Activated T-helper 1 cell treated with anti-CD3 and anti-CD28 coated beads, Interleukin-12 subunit alpha, Interleukin-12 subunit beta, Interleukin-2, Interleukin-4 antibody, amounts not matched to agents 30 ng/mL and 10 ng/mL and 1 ng/mL, durations not matched to agents 14 hours and 24 hours and 36 hours (primary cell): ENCODE data around the gene HLA-DPA1. TPM values are rescaled to one million over a fixed set of nuclear protein-coding genes. Genes with fewer than 3 reads are reported as not detected.

ENCODE experiments used
- DNase-seq: peaks from one replicate; pipeline ENCODE4 v3.0.0; 2021; ENCODE audit warnings: low spot score
- H3K27ac Mint-ChIP-seq: one replicate; pipeline ENCODE4 v1.8.0; 2021; ENCODE audit warnings: mild to moderate bottlenecking, mixed read lengths
- H3K27me3 Mint-ChIP-seq: one replicate; pipeline ENCODE4 v1.8.0; 2022; ENCODE audit warnings: mild to moderate bottlenecking, moderate library complexity, mixed read lengths; ENCODE audit not compliant: insufficient read depth
- H3K36me3 Mint-ChIP-seq: one replicate; pipeline ENCODE4 v1.8.0; 2021; ENCODE audit warnings: low read depth, mixed read lengths
- H3K4me1 Mint-ChIP-seq: one replicate; pipeline ENCODE4 v1.8.0; 2021; ENCODE audit warnings: low read depth, mixed read lengths
- H3K4me3 Mint-ChIP-seq: one replicate; pipeline ENCODE4 v1.8.0; 2021; ENCODE audit warnings: mild to moderate bottlenecking, moderate library complexity, mixed read lengths
- H3K9me3 Mint-ChIP-seq: one replicate; pipeline ENCODE4 v1.8.0; 2021; ENCODE audit warnings: mixed read lengths
- intact Hi-C: fragments of 100-400 bp; cut with micrococcal nuclease; formaldehyde crosslinking; loops from one replicate; pipeline ENCODE4 v1.15.1; 2024
- total RNA-seq: library from RNA; stranded (reverse); gene quantifications from 2 replicates; pipeline ENCODE4 v1.2.3, GENCODE V29; 2022

The HLA-DPA1 gene
- total RNA-seq, 1 donor from 2014 or later: 61.0 TPM

DNA sequence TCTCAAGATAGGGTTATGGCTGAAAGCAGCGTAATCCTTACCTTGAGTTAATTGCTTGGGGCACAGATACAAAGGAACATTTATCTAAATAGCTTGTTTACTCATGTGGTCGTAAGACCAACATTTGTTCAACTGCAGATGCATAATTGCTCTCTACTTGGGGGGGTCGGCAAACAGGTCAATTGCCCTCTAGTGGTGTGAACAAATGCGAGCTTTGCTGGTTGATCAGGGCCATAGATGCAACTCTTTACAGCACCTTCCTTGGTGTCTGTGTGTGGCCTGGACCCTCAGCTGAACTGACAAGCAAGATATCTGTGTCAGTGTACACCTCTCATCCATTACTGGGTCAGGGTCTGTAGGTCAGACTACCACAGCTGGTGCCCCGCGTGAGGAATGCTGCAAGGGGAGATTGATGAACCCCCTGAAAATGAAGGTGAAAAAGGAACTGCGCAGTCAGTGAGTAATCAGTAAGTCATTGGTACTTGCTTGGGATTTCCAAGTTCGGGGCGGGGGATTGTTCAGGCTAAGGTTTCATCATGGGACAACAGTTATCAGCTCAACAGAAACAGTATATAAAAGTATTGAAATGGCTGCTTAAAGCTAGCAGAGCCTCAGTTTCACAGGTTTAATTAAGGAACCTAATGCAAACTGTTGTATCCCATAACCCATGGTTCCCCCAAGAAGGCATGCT lies 24.0 kb downstream of the HLA-DPA1 start:
- no peaks in the 10 kb centered on the region for H3K36me3 Mint-ChIP-seq
- H3K4me1 Mint-ChIP-seq: no peaks in the 10 kb centered on the region
- peaks cover 44% of the 10 kb centered on the region for H3K27me3 Mint-ChIP-seq
- intact Hi-C loops: no loop called here
- peaks cover 3% of the 10 kb centered on the region for H3K9me3 Mint-ChIP-seq
- H3K27ac Mint-ChIP-seq: no peak overlapping the region
- no peak overlapping the region for H3K4me3 Mint-ChIP-seq
- DNase-seq: no peak

DNA sequence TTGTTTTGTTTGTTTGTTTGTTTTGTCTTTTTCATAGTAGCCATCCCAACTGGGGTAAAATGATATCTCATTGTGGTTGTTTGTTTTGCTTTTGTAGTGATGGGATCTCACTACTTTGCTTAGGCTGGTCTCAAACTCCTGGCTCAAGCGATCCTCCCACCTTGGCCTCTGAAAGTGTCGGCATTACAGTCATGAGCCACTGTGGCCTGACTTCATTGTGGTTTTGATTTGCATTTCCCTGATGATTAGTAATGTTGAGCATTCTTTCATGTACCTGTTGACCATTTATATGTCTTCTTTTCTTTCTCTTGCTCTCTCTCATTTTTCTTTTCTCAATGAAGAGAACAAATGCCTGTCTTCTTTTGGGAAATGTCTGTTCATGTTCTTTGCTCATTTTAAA lies 33.3 kb downstream of the HLA-DPA1 start:
- Mint-ChIP-seq H3K9me3 (peaks cover 7% of the 10 kb centered on the region), H3K4me3 (no peak overlapping the region), H3K4me1 (no peaks in the 10 kb centered on the region), H3K27ac (no peak overlapping the region), H3K27me3 (peaks cover 49% of the 10 kb centered on the region), H3K36me3 (no peaks in the 10 kb centered on the region)
- no peak for DNase-seq
- intact Hi-C loops: no loop called here

DNA sequence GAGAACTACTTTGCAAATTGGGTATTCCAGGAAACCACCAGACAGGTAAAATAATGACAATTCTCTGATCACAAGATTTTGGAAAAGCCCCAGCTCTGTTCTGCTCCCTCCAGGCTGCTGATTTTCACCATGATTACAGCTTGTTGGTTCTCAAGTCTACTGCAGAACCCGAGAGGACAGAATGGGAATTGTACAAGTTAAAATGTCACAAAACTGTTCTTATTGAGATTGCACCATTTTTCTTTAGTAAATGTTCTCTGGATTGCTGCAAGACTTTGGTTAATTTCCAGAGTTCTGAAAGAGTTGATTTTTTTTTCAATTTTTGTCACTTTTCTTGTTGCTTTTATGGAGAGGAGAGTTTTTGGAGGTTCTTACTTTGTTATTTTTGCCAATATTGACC lies 36.9 kb downstream of the HLA-DPA1 start:
- intact Hi-C loops: no loop called here
- peaks cover 2% of the 10 kb centered on the region for H3K36me3 Mint-ChIP-seq
- no peaks in the 10 kb centered on the region for H3K4me1 Mint-ChIP-seq
- H3K27me3 Mint-ChIP-seq: peaks cover 60% of the 10 kb centered on the region
- H3K4me3 Mint-ChIP-seq: no peak overlapping the region
- H3K27ac Mint-ChIP-seq: no peak overlapping the region
- no peak for DNase-seq
- peaks cover 12% of the 10 kb centered on the region for H3K9me3 Mint-ChIP-seq

DNA sequence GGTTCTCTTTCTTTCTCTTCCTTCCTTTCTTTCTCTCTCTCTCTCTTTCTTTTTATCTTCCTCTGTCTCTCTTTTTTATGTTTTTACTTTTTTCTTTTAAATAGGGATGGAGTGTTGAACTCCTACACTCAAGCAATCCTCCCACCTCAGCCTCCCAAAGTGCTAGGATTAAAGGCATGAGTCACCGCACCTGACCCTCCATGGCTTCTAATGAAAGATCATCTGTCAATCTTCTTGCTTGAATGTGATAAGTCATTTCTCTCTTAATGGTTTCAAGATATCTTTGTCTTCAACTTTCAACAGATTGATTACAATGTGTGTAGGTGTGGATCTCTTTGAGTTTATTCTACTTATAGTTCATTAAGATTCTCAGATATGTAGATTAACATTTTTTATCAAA lies 38.9 kb downstream of the HLA-DPA1 start:
- intact Hi-C loops: no loop called here

DNA sequence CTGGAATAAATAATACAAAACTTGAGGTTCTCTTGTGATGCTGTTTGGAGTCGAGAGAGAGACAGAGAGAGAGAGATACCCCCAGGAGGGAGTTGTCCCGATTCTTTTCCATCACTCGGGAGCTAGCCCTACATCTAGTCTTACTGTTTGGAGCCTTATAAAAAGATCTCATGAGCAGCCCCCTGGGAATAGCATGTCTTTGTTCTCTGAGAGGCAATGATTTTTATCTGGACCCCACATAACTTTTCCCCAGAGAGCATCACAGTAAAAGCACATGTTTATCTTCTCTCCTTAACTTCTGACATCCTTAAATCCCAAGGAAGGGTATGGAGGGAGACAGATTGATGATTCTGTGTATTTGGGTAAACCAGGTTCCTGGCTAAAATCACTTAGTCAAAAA lies 43.2 kb downstream of the HLA-DPA1 start:
- DNase-seq: no peak
- intact Hi-C loops: no loop called here
- peaks cover 11% of the 10 kb centered on the region for H3K9me3 Mint-ChIP-seq
- peak overlapping the region; percentile 35 for H3K27ac Mint-ChIP-seq
- H3K27me3 Mint-ChIP-seq: peaks cover 35% of the 10 kb centered on the region
- peaks cover 2% of the 10 kb centered on the region for H3K36me3 Mint-ChIP-seq
- H3K4me1 Mint-ChIP-seq: peaks cover 23% of the 10 kb centered on the region
- no peak overlapping the region for H3K4me3 Mint-ChIP-seq

More for the DNA sequence above, 38.9 kb downstream of the HLA-DPA1 start:
- H3K9me3 Mint-ChIP-seq: peaks cover 12% of the 10 kb centered on the region
- no peak overlapping the region for H3K4me3 Mint-ChIP-seq
- peaks cover 65% of the 10 kb centered on the region for H3K27me3 Mint-ChIP-seq
- peaks cover 6% of the 10 kb centered on the region for H3K4me1 Mint-ChIP-seq
- peaks cover 2% of the 10 kb centered on the region for H3K36me3 Mint-ChIP-seq
- DNase-seq: no peak
- H3K27ac Mint-ChIP-seq: no peak overlapping the region

DNA sequence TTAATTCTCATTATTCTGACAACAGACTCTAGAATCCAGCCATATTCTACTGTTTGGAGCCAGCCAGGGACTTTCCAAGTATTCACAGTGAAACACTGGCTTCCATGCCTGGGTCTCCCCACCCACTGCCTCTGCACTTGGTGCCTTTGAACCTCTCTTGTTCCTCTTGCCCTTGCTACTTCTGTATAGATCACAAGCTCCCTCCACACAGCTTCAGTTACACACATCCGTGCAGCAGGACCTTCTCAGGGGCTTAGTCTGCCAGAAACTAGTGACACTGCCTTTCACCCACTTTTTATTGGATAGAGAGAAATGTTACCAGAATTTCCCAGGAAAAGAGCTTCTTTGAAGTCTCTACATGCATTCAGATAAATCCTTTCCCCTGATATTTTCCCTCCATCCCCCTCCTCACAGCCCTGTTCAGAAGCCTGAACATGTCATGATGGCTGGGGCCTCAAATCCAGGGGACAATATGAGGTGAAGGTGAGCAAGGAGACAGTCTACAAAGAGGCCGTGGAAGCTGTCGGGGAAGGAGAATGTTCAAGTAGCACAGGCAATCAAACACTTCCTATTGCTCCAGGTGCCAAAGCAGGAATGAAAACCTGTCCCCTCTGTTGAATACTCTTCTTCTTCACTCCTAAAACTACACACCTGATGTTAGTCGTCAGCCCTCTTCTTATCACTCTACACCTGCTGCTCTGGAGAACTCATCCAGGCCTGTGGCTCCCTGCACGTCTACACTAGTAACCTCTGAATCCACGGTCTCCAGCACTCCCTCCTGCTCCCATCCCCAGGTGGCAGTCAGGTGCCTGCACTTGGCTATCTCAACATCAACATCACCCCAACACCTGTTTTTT lies 43.9 kb downstream of the HLA-DPA1 start:
- intact Hi-C loops: loop anchor here (1.0 to 2.0 kb wide), 2 partner anchors 10 to 43 kb away; partner anchors contain the start of gene HLA-DPA1
- Mint-ChIP-seq H3K4me3 (peak overlapping the region; percentile 19), H3K27me3 (peaks cover 28% of the 10 kb centered on the region), H3K4me1 (peaks cover 23% of the 10 kb centered on the region), H3K9me3 (peaks cover 5% of the 10 kb centered on the region), H3K27ac (peak overlapping the region; percentile 63), H3K36me3 (peaks cover 1% of the 10 kb centered on the region)
- DNase-seq: peak; percentile 16

DNA sequence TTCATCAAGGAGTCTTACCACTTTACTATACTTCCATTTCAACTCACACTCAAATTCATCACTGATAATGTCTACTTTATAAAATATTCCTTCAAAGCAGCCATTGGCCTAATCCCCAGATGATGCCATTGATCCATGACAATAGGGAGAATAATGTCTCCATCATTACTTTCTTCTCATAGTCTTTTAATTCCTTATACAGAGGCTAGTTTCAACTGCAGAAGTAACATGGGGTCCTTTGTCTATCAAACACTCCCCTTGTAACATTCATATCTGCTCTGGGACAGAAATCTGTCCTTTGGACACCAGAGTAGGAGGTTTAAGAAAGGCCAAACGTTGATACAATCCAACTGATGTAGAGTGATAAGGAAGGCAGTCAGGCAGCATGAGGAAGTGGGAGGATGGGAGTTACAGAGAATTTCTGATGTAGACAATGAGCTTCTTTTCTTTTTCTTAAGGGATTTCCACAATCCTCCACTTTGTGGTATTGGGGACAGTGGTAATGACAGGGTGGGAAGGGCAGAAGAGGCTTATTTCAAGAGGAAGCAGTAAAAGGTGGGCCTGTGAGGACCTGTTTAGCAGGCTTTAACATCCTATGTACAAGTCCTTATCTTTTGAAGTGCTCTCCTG lies 45.1 kb downstream of the HLA-DPA1 start:
- H3K4me1 Mint-ChIP-seq: peaks cover 23% of the 10 kb centered on the region
- H3K36me3 Mint-ChIP-seq: no peaks in the 10 kb centered on the region
- no peak for DNase-seq
- intact Hi-C loops: loop anchor here (2.0 kb wide), 1 partner anchor 44 kb away; the partner anchor contains the start of gene HLA-DPA1
- no peak overlapping the region for H3K27ac Mint-ChIP-seq
- H3K9me3 Mint-ChIP-seq: peaks cover 3% of the 10 kb centered on the region
- H3K27me3 Mint-ChIP-seq: peaks cover 20% of the 10 kb centered on the region
- no peak overlapping the region for H3K4me3 Mint-ChIP-seq

DNA sequence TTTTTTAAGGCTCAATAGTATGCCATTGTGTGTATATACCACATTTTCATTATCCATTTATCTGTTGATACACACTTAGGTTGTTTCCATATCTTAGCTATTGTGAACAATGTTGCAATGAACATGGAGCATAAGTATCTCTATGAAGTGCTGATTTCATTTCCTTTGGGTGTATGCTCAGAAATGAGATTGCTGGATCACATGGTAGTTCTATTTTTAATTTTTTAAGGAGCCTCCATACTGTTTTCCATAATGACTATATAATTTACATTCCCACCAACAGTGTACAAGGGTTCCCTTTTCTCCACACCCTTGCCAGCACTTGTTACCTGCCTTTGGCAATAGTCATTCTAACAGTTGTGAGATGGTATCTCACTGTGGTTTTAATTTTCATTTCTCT lies 48.9 kb downstream of the HLA-DPA1 start:
- Mint-ChIP-seq H3K9me3 (peaks cover 3% of the 10 kb centered on the region), H3K4me3 (no peak overlapping the region), H3K27me3 (no peaks in the 10 kb centered on the region), H3K4me1 (peaks cover 28% of the 10 kb centered on the region), H3K36me3 (no peaks in the 10 kb centered on the region), H3K27ac (no peak overlapping the region)
- no peak for DNase-seq
- intact Hi-C loops: no loop called here

DNA sequence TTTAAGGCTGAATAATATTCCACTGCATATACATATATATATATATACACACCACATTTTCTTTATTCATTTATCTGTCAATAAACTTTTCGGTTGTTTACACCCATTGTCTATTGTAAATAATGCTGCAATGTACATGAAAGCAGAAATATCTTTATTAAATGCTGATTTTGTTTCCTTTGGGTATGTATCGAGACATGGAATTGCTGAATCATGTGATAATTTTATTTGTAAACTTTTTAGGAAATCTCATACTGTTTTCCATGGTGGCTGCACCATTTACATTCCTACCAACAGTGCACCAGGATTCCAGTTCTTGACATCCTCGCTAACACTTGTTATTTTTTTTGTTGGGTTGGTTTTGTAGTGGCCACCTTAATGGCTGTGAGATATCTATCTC lies 49.9 kb downstream of the HLA-DPA1 start:
- Mint-ChIP-seq H3K4me3 (no peak overlapping the region), H3K4me1 (peaks cover 30% of the 10 kb centered on the region), H3K9me3 (peaks cover 3% of the 10 kb centered on the region), H3K27ac (no peak overlapping the region), H3K27me3 (no peaks in the 10 kb centered on the region), H3K36me3 (no peaks in the 10 kb centered on the region)
- intact Hi-C loops: no loop called here
- DNase-seq: no peak

DNA sequence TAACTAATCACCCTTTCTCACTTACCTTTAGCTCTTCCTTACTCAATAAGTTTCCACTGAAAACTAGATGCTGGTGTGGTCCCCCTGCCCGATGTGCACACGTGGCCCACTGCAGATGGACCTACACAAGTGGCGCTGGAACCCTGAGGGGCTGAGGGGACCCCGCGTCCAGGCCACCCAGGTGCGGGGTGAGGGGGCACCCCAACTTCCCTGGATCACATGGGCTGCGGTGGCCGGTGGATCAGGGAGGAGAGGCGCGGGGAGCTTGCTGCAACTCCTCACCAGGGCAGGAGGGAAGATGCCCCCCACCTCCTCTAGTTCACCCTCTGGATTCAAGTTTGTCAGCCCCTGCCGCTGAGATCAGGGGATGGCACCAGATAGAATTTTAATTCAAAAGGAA lies 51.5 kb downstream of the HLA-DPA1 start:
- DNase-seq: no peak
- Mint-ChIP-seq H3K27ac (no peak overlapping the region), H3K4me3 (no peak overlapping the region), H3K27me3 (no peaks in the 10 kb centered on the region), H3K9me3 (peaks cover 3% of the 10 kb centered on the region), H3K4me1 (peaks cover 31% of the 10 kb centered on the region), H3K36me3 (no peaks in the 10 kb centered on the region)
- intact Hi-C loops: no loop called here

DNA sequence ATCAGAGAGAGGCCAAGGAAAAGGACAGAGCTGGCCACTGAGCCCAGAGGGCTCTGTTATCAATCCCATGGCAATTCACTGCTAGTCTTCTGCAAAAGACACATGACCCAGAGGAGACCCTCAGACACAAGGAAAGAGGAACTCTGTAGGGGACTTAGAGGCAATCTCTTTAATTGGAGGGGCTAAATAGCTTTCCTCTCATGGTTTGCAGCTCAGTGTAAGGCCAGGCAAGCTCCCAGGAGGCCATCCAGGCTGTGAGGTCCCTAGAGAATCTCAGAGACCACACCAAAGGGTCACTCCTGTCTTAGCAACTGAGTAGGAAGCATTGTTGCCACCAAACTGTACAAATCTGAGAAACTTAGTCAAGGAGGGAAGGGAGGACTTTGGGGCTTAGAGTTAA lies 54.1 kb downstream of the HLA-DPA1 start:
- H3K27ac Mint-ChIP-seq: peak overlapping the region; percentile 54
- intact Hi-C loops: loop anchor here (1.0 to 2.0 kb wide), 2 partner anchors 10 to 53 kb away; partner anchors contain the start of gene HLA-DPA1

DNA sequence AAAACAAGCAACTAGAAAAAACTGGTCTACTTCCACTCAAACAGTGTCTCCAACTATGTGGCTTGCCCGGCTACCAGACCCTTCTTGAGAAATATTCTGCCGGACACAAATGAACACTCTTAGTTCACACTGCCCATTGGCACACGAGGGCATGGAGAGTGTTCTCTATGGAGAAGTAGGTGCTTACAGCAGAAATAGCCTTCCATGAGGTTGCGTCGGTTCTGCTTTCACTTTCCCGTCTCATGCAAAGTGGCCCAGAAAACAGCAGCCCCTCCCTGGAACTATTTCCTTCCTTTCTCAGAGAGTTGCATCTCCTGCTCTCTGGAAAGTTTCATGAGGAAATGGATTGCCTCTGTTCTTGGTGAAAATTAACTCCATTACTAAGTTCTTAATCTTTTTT lies 54.5 kb downstream of the HLA-DPA1 start:
- H3K27ac Mint-ChIP-seq: peak overlapping the region; percentile 54
- H3K4me1 Mint-ChIP-seq: peaks cover 37% of the 10 kb centered on the region
- H3K27me3 Mint-ChIP-seq: no peaks in the 10 kb centered on the region
- H3K4me3 Mint-ChIP-seq: peak overlapping the region; percentile 58
- DNase-seq: peak; percentile 54
- intact Hi-C loops: loop anchor here (1.0 to 2.0 kb wide), 2 partner anchors 10 to 54 kb away; partner anchors contain the start of gene HLA-DPA1
- H3K9me3 Mint-ChIP-seq: no peaks in the 10 kb centered on the region
- no peaks in the 10 kb centered on the region for H3K36me3 Mint-ChIP-seq

More for the DNA sequence above, 54.1 kb downstream of the HLA-DPA1 start:
- DNase-seq: no peak
- H3K4me1 Mint-ChIP-seq: peaks cover 37% of the 10 kb centered on the region
- H3K27me3 Mint-ChIP-seq: no peaks in the 10 kb centered on the region
- H3K9me3 Mint-ChIP-seq: no peaks in the 10 kb centered on the region
- H3K4me3 Mint-ChIP-seq: peak overlapping the region; percentile 58
- H3K36me3 Mint-ChIP-seq: no peaks in the 10 kb centered on the region
